ENCODE measurements around the gene GATA3. TPM values are rescaled to one million over a fixed set of nuclear protein-coding genes. Genes with fewer than 3 reads are reported as not detected.

GATA3 gene
- total RNA-seq, 1 experiment from 2014 or later = 5.9 TPM

DNA sequence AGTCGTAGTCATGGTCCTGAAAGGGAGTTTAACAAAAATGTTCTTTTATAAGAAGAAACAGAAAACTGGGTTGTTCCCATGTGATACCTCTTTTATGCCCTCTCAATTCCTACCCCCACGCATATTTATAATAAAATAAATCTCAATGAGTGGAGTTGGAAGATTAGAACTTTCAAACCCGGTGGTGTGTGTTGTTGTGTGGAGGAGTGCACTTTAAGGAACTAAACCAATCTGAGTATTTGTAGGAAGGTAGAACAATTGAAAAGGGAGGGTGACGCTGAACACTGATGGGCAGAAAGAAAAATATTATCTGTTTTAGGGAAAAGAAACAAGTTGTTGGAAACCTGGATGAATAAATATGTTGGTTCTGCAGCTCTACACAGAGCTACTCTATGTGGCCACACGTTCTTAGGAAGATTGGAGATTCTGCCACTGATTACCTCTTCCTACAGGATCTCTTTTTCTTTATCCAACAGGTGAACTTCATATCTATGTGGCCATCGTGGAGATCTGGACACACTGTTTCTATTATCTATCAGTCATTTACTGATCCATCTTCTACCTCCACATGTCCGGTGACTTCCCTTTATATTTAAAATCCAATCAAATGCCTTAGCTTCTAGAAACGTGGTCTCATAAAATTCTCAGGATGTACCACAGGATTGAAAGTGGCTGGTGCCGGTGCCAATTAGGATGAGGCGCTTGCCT is 13.1 kb upstream of the GATA3 start:
- POLR2A ChIA-PET = no interaction called here
- intact Hi-C loops (cut with micrococcal nuclease; ENCODE audit: unreplicated experiment) (no loop called here), in situ Hi-C loops (cut with HindIII; ENCODE audit: low pct_unique_long_range_greater_than_20kb, low sequenced_read_pairs) (no loop called here)
- Histone ChIP-seq H3K4me3 (ENCODE audit: low read depth in 2 of 2, low read length in 2 of 2) (no peak overlapping the region), H3K4me1 (ENCODE audit: control insufficient read depth, insufficient read depth, low read length) (no peaks in the 10 kb centered on the region), H3K27ac (ENCODE audit: low read length) (no peak overlapping the region), H3K27me3 (ENCODE audit: control insufficient read depth, insufficient read depth, low read length) (no peaks in the 10 kb centered on the region; the same call in 1 of the 2 replicates), H3K36me3 (ENCODE audit: control insufficient read depth, insufficient read depth, low read length) (no peaks in the 10 kb centered on the region), H3K9me3 (ENCODE audit: control insufficient read depth, insufficient read depth, low read depth, low read length) (no peaks in the 10 kb centered on the region)
- TF ChIP-seq POLR2AphosphoS5 (IDR thresholded peaks at IDR 0.05; ENCODE audit: low read depth, low read length) (no peak), TCF7L2 (IDR thresholded peaks at IDR 0.05; ENCODE audit: low read depth, low read length) (no peak), SIN3A (IDR thresholded peaks at IDR 0.05; ENCODE audit: borderline replicate concordance, insufficient read depth, low read depth, low read length) (no peak), REST (IDR thresholded peaks at IDR 0.05; ENCODE audit: insufficient read depth in 1 of 2, low read depth in 2 of 2, low read length in 1 of 2) (no peak)
- TF ChIP-seq, protein P1, sequence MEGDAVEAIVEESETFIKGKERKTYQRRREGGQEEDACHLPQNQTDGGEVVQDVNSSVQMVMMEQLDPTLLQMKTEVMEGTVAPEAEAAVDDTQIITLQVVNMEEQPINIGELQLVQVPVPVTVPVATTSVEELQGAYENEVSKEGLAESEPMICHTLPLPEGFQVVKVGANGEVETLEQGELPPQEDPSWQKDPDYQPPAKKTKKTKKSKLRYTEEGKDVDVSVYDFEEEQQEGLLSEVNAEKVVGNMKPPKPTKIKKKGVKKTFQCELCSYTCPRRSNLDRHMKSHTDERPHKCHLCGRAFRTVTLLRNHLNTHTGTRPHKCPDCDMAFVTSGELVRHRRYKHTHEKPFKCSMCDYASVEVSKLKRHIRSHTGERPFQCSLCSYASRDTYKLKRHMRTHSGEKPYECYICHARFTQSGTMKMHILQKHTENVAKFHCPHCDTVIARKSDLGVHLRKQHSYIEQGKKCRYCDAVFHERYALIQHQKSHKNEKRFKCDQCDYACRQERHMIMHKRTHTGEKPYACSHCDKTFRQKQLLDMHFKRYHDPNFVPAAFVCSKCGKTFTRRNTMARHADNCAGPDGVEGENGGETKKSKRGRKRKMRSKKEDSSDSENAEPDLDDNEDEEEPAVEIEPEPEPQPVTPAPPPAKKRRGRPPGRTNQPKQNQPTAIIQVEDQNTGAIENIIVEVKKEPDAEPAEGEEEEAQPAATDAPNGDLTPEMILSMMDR (IDR thresholded peaks at IDR 0.05) = no peak
- no TSS peak for BruUV-seq (replicated peaks)
- ATAC-seq (no peak), DNase-seq (ENCODE audit: low read depth, low spot score) (no peak)
- CTCF ChIA-PET = no interaction called here

GRCh38 chr10:8041992-8042720 is 12.3 kb upstream of the GATA3 start:
- ATAC-seq = no peak
- no peaks in the 10 kb centered on the region for H3K36me3 ChIP-seq (ENCODE audit: control insufficient read depth, insufficient read depth, low read length)
- H3K9me3 ChIP-seq (ENCODE audit: control insufficient read depth, insufficient read depth, low read depth, low read length) = no peaks in the 10 kb centered on the region
- CTCF ChIA-PET = no interaction called here
- in situ Hi-C loops (cut with HindIII; ENCODE audit: low pct_unique_long_range_greater_than_20kb, low sequenced_read_pairs) = no loop called here
- H3K27me3 ChIP-seq (ENCODE audit: control insufficient read depth, insufficient read depth, low read length) = no peaks in the 10 kb centered on the region; the same call in 1 of the 2 replicates
- H3K27ac ChIP-seq (ENCODE audit: low read length) = no peak overlapping the region
- no TSS peak for BruUV-seq (replicated peaks)
- intact Hi-C loops (cut with micrococcal nuclease; ENCODE audit: unreplicated experiment) = no loop called here
- TF ChIP-seq REST (IDR thresholded peaks at IDR 0.05; ENCODE audit: insufficient read depth in 1 of 2, low read depth in 2 of 2, low read length in 1 of 2) = no peak
- TF ChIP-seq TCF7L2 (IDR thresholded peaks at IDR 0.05; ENCODE audit: low read depth, low read length) = no peak
- TF ChIP-seq, protein P1 (IDR thresholded peaks at IDR 0.05) = no peak
- TF ChIP-seq POLR2AphosphoS5 (IDR thresholded peaks at IDR 0.05; ENCODE audit: low read depth, low read length) = no peak
- TF ChIP-seq SIN3A (IDR thresholded peaks at IDR 0.05; ENCODE audit: borderline replicate concordance, insufficient read depth, low read depth, low read length) = no peak
- POLR2A ChIA-PET = interaction anchor here (0.5 kb wide), 1 partner anchor 18 kb away, joined by 3 read pairs; no protein-coding TSS in a partner anchor
- DNase-seq (ENCODE audit: low read depth, low spot score) = no peak
- H3K4me1 ChIP-seq (ENCODE audit: control insufficient read depth, insufficient read depth, low read length) = no peaks in the 10 kb centered on the region
- no peak overlapping the region for H3K4me3 ChIP-seq (ENCODE audit: low read depth in 2 of 2, low read length in 2 of 2)
